ENCODE data around the gene SDF4. TPM values are rescaled to one million over a fixed set of nuclear protein-coding genes. Genes with fewer than 3 reads are reported as not detected.

Gene SDF4
- total and polyA plus RNA-seq, 2 donors (not counting 1 experiment from before 2014, with no cell fraction given): 100 to 143 TPM

DNA sequence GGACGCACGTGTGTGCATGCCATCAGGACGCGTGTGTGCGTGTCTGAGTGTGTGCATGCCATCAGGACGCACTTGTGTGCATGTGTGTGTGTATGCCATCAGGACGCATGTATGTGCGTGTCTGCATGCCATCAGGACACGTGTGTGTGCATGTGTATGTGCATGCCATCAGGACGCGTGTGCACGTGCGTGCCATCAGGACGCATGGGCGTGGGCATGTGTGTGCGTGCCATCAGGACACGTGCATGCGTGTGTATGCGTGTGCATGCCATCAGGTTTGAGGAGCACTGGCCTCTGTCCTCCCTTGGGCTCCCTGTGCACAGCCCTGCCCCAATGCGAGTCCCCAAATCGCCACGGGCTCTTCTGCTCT, 27.3 kb upstream of the SDF4 start:
- Histone ChIP-seq H3K4me3 (ENCODE audit: control extremely low read depth in 1 of 5, extremely low read depth in 1 of 5, insufficient read depth in 1 of 5, low read depth in 2 of 5, low read length in 4 of 5) (no peak overlapping the region), H3K9ac (ENCODE audit: low read length) (no peak overlapping the region), H4K20me1 (ENCODE audit: control insufficient read depth, insufficient read depth, low read length, poor library complexity, severe bottlenecking) (peaks cover 63% of the 10 kb centered on the region), H2AFZ (ENCODE audit: insufficient read depth, low read depth, low read length, poor library complexity, severe bottlenecking) (no peak overlapping the region), H3K79me2 (ENCODE audit: control insufficient read depth, insufficient read depth, low read length) (peaks cover 51% of the 10 kb centered on the region), H3K27me3 (replicated peaks in 1 of 4; ENCODE audit: control extremely low read depth in 1 of 4, control insufficient read depth in 3 of 4, insufficient read depth in 4 of 4, low read length in 3 of 4) (no peaks in the 10 kb centered on the region), H3K4me2 (replicated peaks; ENCODE audit: low read depth, low read length, poor library complexity, severe bottlenecking) (no peak overlapping the region), H3K4me1 (ENCODE audit: control insufficient read depth in 2 of 2, insufficient read depth in 2 of 2, low read length in 2 of 2) (peaks cover 0 to 4% of the 10 kb centered on the region in 2 donors), H3K36me3 (replicated peaks in 1 of 2; ENCODE audit: control extremely low read depth in 1 of 2, control insufficient read depth in 1 of 2, extremely low read depth in 1 of 2, insufficient read depth in 2 of 2, low read length in 1 of 2) (peaks cover 0 to 62% of the 10 kb centered on the region in 2 experiments), H3K27ac (ENCODE audit: low read length in 2 of 2) (no peak overlapping the region), H3K9me3 (ENCODE audit: control extremely low read depth in 1 of 3, control insufficient read depth in 2 of 3, insufficient read depth in 1 of 3, low read length in 2 of 3) (no peaks in the 10 kb centered on the region)
- Mint-ChIP-seq H3K9me3 (ENCODE audit: insufficient read depth) (no peaks in the 10 kb centered on the region), H3K27ac (no peak overlapping the region), H3K4me3 (no peak overlapping the region), H3K27me3 (no peaks in the 10 kb centered on the region), H3K4me1 (peaks cover 16% of the 10 kb centered on the region)
- ChIA-PET CTCF (no interaction called here), POLR2A (no interaction called here)
- ATAC-seq (ENCODE audit: low read depth) (no peak), DNase-seq (no peak)
- intact Hi-C loops (cut with micrococcal nuclease): no loop called here
- WGBS (ENCODE audit: insufficient coverage): 98% methylated on average over 22 of the region's 22 CpGs
- TF ChIP-seq EZH2 (IDR thresholded peaks at IDR 0.05; ENCODE audit: borderline replicate concordance, insufficient read depth, low read depth, low read length, poor library complexity, severe bottlenecking): no peak
- TF ChIP-seq CTCF (IDR thresholded peaks at IDR 0.05): no peak

- DNase-seq (no peak), ATAC-seq (ENCODE audit: low read depth) (no peak)
- TF ChIP-seq CTCF (IDR thresholded peaks at IDR 0.05) (no peak), EZH2 (IDR thresholded peaks at IDR 0.05; ENCODE audit: borderline replicate concordance, insufficient read depth, low read depth, low read length, poor library complexity, severe bottlenecking) (no peak)
- Histone ChIP-seq H2AFZ (ENCODE audit: insufficient read depth, low read depth, low read length, poor library complexity, severe bottlenecking) (no peak overlapping the region), H3K4me3 (ENCODE audit: control extremely low read depth in 1 of 5, extremely low read depth in 1 of 5, insufficient read depth in 1 of 5, low read depth in 2 of 5, low read length in 4 of 5) (no peak overlapping the region), H3K4me2 (replicated peaks; ENCODE audit: low read depth, low read length, poor library complexity, severe bottlenecking) (no peak overlapping the region), H3K27ac (ENCODE audit: low read length in 2 of 2) (no peak overlapping the region), H3K9ac (ENCODE audit: low read length) (no peak overlapping the region), H3K4me1 (ENCODE audit: control insufficient read depth in 2 of 2, insufficient read depth in 2 of 2, low read length in 2 of 2) (peaks cover 0 to 4% of the 10 kb centered on the region in 2 donors), H3K9me3 (ENCODE audit: control extremely low read depth in 1 of 3, control insufficient read depth in 2 of 3, insufficient read depth in 1 of 3, low read length in 2 of 3) (no peaks in the 10 kb centered on the region), H3K79me2 (ENCODE audit: control insufficient read depth, insufficient read depth, low read length) (peaks cover 34% of the 10 kb centered on the region), H3K36me3 (replicated peaks in 1 of 2; ENCODE audit: control extremely low read depth in 1 of 2, control insufficient read depth in 1 of 2, extremely low read depth in 1 of 2, insufficient read depth in 2 of 2, low read length in 1 of 2) (peaks cover 0 to 52% of the 10 kb centered on the region in 2 experiments), H3K27me3 (replicated peaks in 1 of 4; ENCODE audit: control extremely low read depth in 1 of 4, control insufficient read depth in 3 of 4, insufficient read depth in 4 of 4, low read length in 3 of 4) (no peaks in the 10 kb centered on the region), H4K20me1 (ENCODE audit: control insufficient read depth, insufficient read depth, low read length, poor library complexity, severe bottlenecking) (peaks cover 44% of the 10 kb centered on the region)
- 98% methylated on average over 24 of the region's 31 CpGs for WGBS (ENCODE audit: insufficient coverage)
- Mint-ChIP-seq H3K27ac (no peak overlapping the region), H3K4me3 (no peak overlapping the region), H3K27me3 (no peaks in the 10 kb centered on the region), H3K9me3 (ENCODE audit: insufficient read depth) (no peaks in the 10 kb centered on the region), H3K4me1 (peaks cover 16% of the 10 kb centered on the region)
- ChIA-PET POLR2A (interaction anchor here (0.5 to 0.6 kb wide), 2 partner anchors 11 to 155 kb away, joined by 4 to 12 read pairs; no protein-coding TSS in a partner anchor), CTCF (interaction anchor here (0.7 kb wide), 1 partner anchor 35 kb away, joined by 3 read pairs; no protein-coding TSS in a partner anchor)
- intact Hi-C loops (cut with micrococcal nuclease): no loop called here
These were observed 25.4 kb upstream of the SDF4 start for GRCh38 chr1:1256956-1257871.

All from B cell (primary cell).